Neuronal stem cell (in vitro differentiated cells): ENCODE results near the gene ARHGAP23.

Experiments used
- DNase-seq: peaks from one replicate; pipeline ENCODE4 v3.0.0-alpha.2; 2013; ENCODE audit warnings: low spot score
- H2AFZ ChIP-seq: one replicate; pipeline ENCODE4 v1.6.1; 2013; ENCODE audit warnings: mild to moderate bottlenecking, low read length, inconsistent platforms
- H2AK5ac ChIP-seq: 2 replicates; pipeline ENCODE4 v1.6.1; 2013; ENCODE audit warnings: low read depth, mild to moderate bottlenecking, inconsistent platforms, low read length, moderate library complexity, mixed read lengths
- H2BK120ac ChIP-seq: 2 replicates; pipeline ENCODE4 v1.6.1; 2013; ENCODE audit warnings: low read depth, mild to moderate bottlenecking, inconsistent platforms, low read length, moderate library complexity, mixed read lengths
- H2BK12ac ChIP-seq: one replicate; pipeline ENCODE4 v1.6.1; 2013; ENCODE audit warnings: low read length, inconsistent platforms
- H2BK15ac ChIP-seq: 2 replicates; pipeline ENCODE4 v1.6.1; 2013; ENCODE audit warnings: mild to moderate bottlenecking, low read length, inconsistent platforms, mixed read lengths
- H2BK5ac ChIP-seq: one replicate; pipeline ENCODE4 v1.6.1; 2013; ENCODE audit warnings: inconsistent platforms, mild to moderate bottlenecking, low read length, moderate library complexity
- H3K14ac ChIP-seq: one replicate; pipeline ENCODE4 v1.6.1; 2013; ENCODE audit warnings: low read length, inconsistent platforms
- H3K18ac ChIP-seq: 2 replicates; pipeline ENCODE4 v1.6.1; 2013; ENCODE audit warnings: low read length, inconsistent platforms
- H3K23ac ChIP-seq: 2 replicates; pipeline ENCODE4 v1.6.1; 2013; ENCODE audit warnings: low read depth, mild to moderate bottlenecking, mixed read lengths, low read length, inconsistent platforms; ENCODE audit not compliant: poor library complexity
- H3K27ac ChIP-seq: replicated peaks from 3 replicates; pipeline ENCODE4 v1.5.1; 2013; ENCODE audit warnings: low read length, inconsistent platforms
- H3K27me3 ChIP-seq, 3 experiments: 2 replicates each; pipeline ENCODE4 v1.6.1; 2013; ENCODE audit warnings: low read length in 3 of 3, mild to moderate bottlenecking in 2 of 3, inconsistent platforms in 1 of 3, low read depth in 1 of 3, mixed read lengths in 1 of 3, moderate library complexity in 1 of 3; ENCODE audit not compliant: control insufficient read depth in 3 of 3, insufficient read depth in 3 of 3
- H3K36me3 ChIP-seq, 2 donors: replicated peaks in 1 of 2; 2 replicates each; pipeline ENCODE4 v1.6.1; 2013; ENCODE audit warnings: low read length in 2 of 2; ENCODE audit not compliant: control insufficient read depth in 2 of 2, insufficient read depth in 2 of 2
- H3K4ac ChIP-seq: 2 replicates; pipeline ENCODE4 v1.6.1; 2013; ENCODE audit warnings: inconsistent platforms, mild to moderate bottlenecking, low read length, moderate library complexity
- H3K4me1 ChIP-seq, 2 donors: 1 replicate in 1 of 2; 2 replicates in 1 of 2; pipeline ENCODE4 v1.6.1; 2013; ENCODE audit warnings: low read length in 2 of 2, low read depth in 1 of 2; ENCODE audit not compliant: control insufficient read depth in 2 of 2, insufficient read depth in 1 of 2
- H3K4me2 ChIP-seq: one replicate; pipeline ENCODE4 v1.6.1; 2013; ENCODE audit warnings: mild to moderate bottlenecking, low read length, inconsistent platforms; ENCODE audit not compliant: insufficient read depth, poor library complexity, severe bottlenecking
- H3K4me3 ChIP-seq, 2 donors: 2 replicates each; pipeline ENCODE4 v1.5.1; 2013; ENCODE audit warnings: low read length in 2 of 2, mild to moderate bottlenecking in 2 of 2, inconsistent platforms in 1 of 2, moderate library complexity in 1 of 2
- H3K79me1 ChIP-seq: one replicate; pipeline ENCODE4 v1.6.1; 2013; ENCODE audit warnings: low read depth, mild to moderate bottlenecking, inconsistent platforms, low read length, moderate library complexity
- H3K9ac ChIP-seq: one replicate; pipeline ENCODE4 v1.6.1; 2013; ENCODE audit warnings: mild to moderate bottlenecking, low read depth, low read length, inconsistent platforms; ENCODE audit not compliant: poor library complexity
- H3K9me3 ChIP-seq, 2 donors: replicated peaks in 1 of 2; 2 replicates each; pipeline versions ENCODE3 to v1.6.1; 2013; ENCODE audit warnings: low read length in 2 of 2, mild to moderate bottlenecking in 2 of 2, inconsistent platforms in 1 of 2, low read depth in 1 of 2, mixed read lengths in 1 of 2, moderate library complexity in 1 of 2; ENCODE audit not compliant: control insufficient read depth in 2 of 2, insufficient read depth in 1 of 2
- H4K8ac ChIP-seq: one replicate; pipeline ENCODE4 v1.6.1; 2013; ENCODE audit warnings: low read depth, mild to moderate bottlenecking, inconsistent platforms, low read length, moderate library complexity
- H4K91ac ChIP-seq: one replicate; pipeline ENCODE4 v1.6.1; 2013; ENCODE audit warnings: low read length, low read depth, mild to moderate bottlenecking, inconsistent platforms; ENCODE audit not compliant: poor library complexity
- WGBS, 2 donors: extraction: QIAGEN DNeasy Blood & Tissue Kit; methylation state at CpG; one replicate each; pipeline ENCODE4 v1.1.7; 2013; ENCODE audit warnings: missing lambda C conversion rate in 2 of 2, mixed read lengths in 1 of 2; ENCODE audit not compliant: insufficient read length in 2 of 2, insufficient replicate concordance in 1 of 2; ENCODE audit errors: extremely low coverage in 2 of 2; 5-methylcytosine and 5-hydroxymethylcytosine counted together

The ARHGAP23 gene

GRCh38 chr17:38559880-38560230, 131.6 kb downstream of the ARHGAP23 start:
- H2BK5ac ChIP-seq: no peak overlapping the region
- no peak overlapping the region for H4K91ac ChIP-seq
- no peak overlapping the region for H3K14ac ChIP-seq
- H2BK15ac ChIP-seq: no peak overlapping the region
- peaks cover 40 to 42% of the 10 kb centered on the region in 2 donors for H3K4me1 ChIP-seq
- H3K23ac ChIP-seq: no peak overlapping the region
- no peak overlapping the region for H2BK120ac ChIP-seq
- H3K4me2 ChIP-seq: peak overlapping the region; percentile 80
- no peaks in the 10 kb centered on the region for H3K79me1 ChIP-seq
- WGBS, 2 donors: no CpG with 5 or more reads among the region's 6 CpGs
- H3K4me3 ChIP-seq: no peak overlapping the region
- no peak for DNase-seq
- peaks cover 0 to 3% of the 10 kb centered on the region in 2 donors for H3K9me3 ChIP-seq
- H4K8ac ChIP-seq: no peak overlapping the region
- no peak overlapping the region for H3K9ac ChIP-seq
- no peak overlapping the region for H3K27ac ChIP-seq
- H2AFZ ChIP-seq: peak overlapping the region; percentile 53
- peaks cover 11 to 61% (median 30%) of the 10 kb centered on the region in 3 experiments for H3K27me3 ChIP-seq
- H3K36me3 ChIP-seq: peaks cover 0 to 9% of the 10 kb centered on the region in 2 donors
- no peak overlapping the region for H3K4ac ChIP-seq
- H2BK12ac ChIP-seq: no peak overlapping the region
- no peak overlapping the region for H2AK5ac ChIP-seq
- H3K18ac ChIP-seq: peak overlapping the region; percentile 35

- Histone ChIP-seq H3K18ac (no peak overlapping the region), H2BK5ac (no peak overlapping the region), H2BK12ac (no peak overlapping the region), H2AFZ (no peak overlapping the region), H4K8ac (no peak overlapping the region), H2BK15ac (no peak overlapping the region), H2BK120ac (no peak overlapping the region), H3K27ac (no peak overlapping the region), H3K79me1 (no peaks in the 10 kb centered on the region), H2AK5ac (no peak overlapping the region), H3K4me2 (no peak overlapping the region), H4K91ac (no peak overlapping the region), H3K23ac (peak overlapping the region; percentile 56), H3K4me3 (no peak overlapping the region), H3K36me3 (peaks cover 0 to 7% of the 10 kb centered on the region in 2 donors), H3K14ac (no peak overlapping the region), H3K9me3 (peaks cover 0 to 3% of the 10 kb centered on the region in 2 donors), H3K4me1 (peaks cover 46 to 47% of the 10 kb centered on the region in 2 donors), H3K9ac (no peak overlapping the region), H3K4ac (no peak overlapping the region), H3K27me3 (peaks cover 11 to 67% (median 30%) of the 10 kb centered on the region in 3 experiments)
- no CpG with 5 or more reads among the region's 15 CpGs for WGBS, 2 donors
- no peak for DNase-seq
Observed at GRCh38 chr17:38560503-38561318, 132.4 kb downstream of the ARHGAP23 start.

- Histone ChIP-seq H4K91ac (no peak overlapping the region), H3K79me1 (no peaks in the 10 kb centered on the region), H3K36me3 (peaks cover 0 to 4% of the 10 kb centered on the region in 2 donors), H2AFZ (no peak overlapping the region), H3K4me3 (no peak overlapping the region), H3K4me2 (no peak overlapping the region), H3K23ac (peak overlapping the region; percentile 66), H3K14ac (no peak overlapping the region), H2BK15ac (no peak overlapping the region), H3K18ac (peak overlapping the region; percentile 62), H3K4ac (no peak overlapping the region), H4K8ac (no peak overlapping the region), H2BK120ac (no peak overlapping the region), H2BK5ac (no peak overlapping the region), H3K4me1 (peaks cover 46 to 54% of the 10 kb centered on the region in 2 donors), H3K27ac (no peak overlapping the region), H3K9me3 (peaks cover 0 to 3% of the 10 kb centered on the region in 2 donors), H3K27me3 (peaks cover 11 to 72% (median 30%) of the 10 kb centered on the region in 3 experiments), H3K9ac (peak overlapping the region; percentile 63), H2AK5ac (no peak overlapping the region), H2BK12ac (no peak overlapping the region)
- WGBS, 2 donors: no CpG with 5 or more reads among the region's 105 CpGs
- no peak for DNase-seq
Observed at GRCh38 chr17:38561416-38562214, 133.4 kb downstream of the ARHGAP23 start.
